Measurements from ENCODE around the gene CFAP410. TPM values are rescaled to one million over a fixed set of nuclear protein-coding genes. Genes with fewer than 3 reads are reported as not detected.
"Not testable (repeated sequence)": the region's sequence is repeated elsewhere in the genome, so short reads cannot be mapped to it uniquely, and the experiment has no call there.

The CFAP410 gene
- polyA plus RNA-seq, 5 donors: 14.3 to 39.9 (median 19.8) TPM

DNA sequence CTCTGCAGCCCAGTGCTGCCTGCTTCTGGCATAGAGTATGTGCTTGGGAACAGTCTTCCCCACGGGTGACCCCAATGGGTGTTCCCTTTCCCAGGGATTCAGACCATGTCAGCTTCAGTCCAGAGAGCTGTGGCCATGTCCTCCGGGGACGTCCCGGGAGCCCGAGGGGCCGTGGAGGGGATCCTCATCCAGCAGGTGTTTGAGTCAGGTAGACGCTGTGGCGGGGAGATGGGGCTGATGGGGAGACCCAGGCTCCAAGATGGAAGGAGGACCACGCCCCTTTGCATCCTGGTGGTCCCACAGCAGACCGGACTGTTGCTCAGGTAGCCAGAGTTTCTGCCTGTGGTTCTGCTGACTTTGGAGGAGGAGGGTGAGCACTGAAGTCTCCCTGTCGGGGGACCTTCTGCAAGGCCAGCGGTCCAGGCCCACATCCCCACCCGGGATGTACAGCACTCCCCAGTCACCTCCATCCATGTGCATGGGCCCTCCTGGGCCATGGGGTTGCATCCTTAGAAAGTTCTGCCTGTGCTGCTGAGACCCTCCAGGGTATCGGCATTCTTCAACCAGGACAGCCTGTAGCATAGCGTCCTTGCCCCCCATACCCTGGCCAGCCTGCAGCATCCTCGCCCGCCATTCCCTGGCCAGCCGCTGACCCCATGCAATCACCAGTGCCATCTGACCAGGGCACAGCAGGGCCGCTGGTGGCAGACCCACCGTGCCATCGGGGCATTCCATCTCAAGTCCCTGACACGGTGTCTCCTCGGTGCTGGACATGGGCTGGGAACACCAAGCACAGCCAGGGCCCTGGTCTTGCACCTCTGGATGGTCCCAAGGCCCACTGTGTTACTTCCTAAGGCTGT is 50.7 kb downstream of the CFAP410 start:
- no peak for DNase-seq

DNA sequence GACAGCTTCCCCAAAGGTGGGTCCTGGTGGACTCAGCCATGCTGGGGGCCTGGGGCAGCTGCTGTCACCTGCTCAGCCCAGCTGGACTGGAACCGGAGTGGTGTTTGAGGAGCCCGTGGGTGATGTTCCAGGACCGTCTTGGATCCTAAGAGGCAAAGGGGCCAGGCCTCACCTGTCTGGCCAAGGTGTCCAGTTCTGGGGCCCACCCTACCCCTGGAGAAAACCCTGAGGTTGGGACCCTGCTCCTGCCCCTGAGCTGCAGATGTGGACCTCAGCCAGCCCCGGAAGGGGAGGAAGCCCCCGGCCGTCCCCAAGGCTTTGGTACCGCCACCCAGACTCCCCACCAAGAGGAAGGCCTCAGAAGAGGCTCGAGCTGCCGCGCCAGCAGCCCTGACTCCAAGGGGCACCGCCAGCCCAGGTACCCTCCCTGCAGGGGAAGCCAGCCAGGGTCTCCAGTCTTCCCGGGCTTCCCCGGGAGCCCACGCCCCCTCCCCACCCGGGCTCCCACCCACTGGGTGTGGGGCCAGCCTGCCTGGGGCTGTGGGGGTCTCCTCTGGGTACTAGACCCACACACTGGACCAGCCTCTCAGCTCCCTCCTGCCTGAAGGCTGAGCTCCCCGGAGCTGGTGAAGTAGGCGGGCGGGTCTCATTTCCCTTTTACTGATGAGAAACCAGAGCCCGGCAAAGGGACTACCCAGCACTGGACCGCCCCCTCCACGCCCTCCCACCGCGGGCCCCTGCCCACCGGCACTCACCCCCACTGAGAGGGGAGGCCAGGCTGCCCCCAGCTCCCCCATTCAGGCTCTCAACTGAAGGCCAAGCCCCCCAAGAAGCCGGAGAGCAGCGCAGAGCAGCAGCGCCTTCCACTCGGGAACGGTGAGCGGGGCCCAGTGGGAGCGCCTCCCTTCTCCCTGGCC is 52.2 kb downstream of the CFAP410 start:
- no peak for DNase-seq

DNA sequence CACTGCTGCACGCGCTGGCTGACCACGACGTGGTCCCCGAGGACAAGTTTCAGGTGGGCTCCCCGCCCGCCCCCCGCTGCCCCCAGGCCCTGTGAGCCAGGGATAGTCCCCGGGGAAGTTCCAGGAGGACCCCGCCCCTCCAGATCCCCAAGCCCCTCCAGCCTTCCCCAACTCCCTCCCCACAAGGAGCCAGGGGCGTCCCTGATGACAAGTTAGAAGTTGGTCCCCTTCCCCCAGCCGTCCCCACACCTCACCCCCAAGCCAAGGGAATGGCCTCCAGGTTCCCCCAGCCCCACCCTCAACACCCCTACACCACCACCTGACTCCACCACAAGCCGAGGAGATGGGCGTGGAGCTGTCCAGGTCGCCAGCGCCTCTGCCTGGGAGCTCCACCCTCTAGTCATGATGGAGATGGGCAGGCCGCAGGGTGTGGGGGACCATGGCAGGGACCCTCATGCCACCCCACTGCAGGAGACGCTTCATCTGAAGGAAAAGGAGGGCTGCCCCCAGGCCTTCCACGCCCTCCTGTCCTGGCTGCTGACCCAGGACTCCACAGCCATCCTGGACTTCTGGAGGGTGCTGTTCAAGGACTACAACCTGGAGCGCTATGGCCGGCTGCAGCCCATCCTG is 53.0 kb downstream of the CFAP410 start:
- no peak for DNase-seq

DNA sequence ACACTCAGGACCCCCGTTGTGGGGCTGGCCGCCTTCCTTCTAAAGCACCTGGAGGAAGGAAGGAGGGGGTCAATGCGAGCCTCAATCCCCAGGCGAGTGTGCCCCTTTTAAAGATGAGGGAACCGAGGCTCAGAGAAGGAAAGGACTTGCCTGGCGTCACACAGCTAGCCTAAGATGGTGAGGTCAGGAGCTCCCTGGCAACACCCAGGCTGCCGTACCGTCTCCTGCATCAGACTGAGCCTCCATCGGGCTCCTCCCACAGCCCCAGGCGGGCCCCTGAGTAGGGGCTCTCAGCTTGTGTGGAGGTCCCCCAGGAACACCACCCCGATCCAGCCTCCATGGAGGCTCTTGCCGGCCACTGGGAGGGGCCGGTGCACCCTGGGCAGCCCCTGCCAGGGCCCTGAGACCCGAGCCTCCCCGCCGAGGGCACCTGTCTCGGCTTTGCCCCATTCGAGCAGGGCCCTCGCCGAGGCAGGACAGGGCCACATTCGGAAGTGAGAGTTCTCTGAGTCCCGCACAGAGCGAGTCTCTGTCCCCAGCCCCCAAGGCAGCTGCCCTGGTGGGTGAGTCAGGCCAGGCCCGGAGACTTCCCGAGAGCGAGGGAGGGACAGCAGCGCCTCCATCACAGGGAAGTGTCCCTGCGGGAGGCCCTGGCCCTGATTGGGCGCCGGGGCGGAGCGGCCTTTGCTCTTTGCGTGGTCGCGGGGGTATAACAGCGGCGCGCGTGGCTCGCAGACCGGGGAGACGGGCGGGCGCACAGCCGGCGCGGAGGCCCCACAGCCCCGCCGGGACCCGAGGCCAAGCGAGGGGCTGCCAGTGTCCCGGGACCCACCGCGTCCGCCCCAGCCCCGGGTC is 53.8 kb downstream of the CFAP410 start, which contains the start of gene AIRE:
Gene AIRE (plus strand): TSS at position 739 of the 855 bp plus-strand sequence. CDS start 131 bp downstream, outside the sequence.
- DNase-seq: no peak

DNA sequence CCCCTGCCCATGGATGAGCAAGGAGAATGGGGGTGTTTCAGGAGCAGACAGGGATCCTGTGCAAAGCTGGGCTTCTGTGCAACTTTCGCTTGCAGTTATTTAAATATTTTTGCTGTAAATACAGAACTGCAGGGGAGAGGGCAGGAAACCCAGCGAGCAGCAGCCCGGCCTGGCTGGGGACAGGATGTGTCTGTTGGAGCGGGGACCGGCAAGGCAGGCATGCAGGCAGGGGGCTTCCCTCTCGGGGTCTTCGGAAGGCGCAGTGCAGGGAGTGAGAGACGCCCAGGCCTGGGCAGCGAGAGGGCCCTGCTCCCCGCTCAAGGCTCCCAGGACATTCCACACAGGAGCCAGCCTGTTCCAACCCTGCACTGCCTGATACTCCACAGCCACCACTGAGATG is 55.2 kb downstream of the CFAP410 start:
- DNase-seq: no peak

DNA sequence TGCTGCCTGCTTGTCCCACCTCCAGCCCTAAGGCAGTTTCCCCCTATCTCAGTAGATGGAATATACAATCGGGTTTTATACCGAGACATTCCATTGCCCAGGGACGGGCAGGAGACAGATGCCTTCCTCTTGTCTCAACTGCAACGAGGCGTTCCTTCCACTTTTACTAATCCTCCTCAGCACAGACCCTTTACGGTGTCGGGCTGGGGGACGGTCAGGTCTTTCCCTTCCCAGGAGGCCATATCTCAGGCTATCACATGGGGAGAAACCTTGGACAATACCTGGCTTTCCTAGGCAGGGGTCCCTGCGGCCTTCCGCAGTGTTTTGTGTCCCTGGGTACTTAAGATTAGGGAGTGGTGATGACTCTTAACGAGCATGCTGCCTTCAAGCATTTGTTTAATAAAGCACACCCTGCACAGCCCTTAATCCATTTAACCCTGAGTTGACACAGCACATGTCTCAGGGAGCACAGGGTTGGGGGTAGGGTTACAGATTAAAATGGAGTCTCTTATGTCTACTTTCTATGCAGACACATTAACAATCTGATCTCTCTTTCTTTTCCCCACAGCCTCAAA is 55.9 kb downstream of the CFAP410 start:
- DNase-seq: not testable (repeated sequence)

DNA sequence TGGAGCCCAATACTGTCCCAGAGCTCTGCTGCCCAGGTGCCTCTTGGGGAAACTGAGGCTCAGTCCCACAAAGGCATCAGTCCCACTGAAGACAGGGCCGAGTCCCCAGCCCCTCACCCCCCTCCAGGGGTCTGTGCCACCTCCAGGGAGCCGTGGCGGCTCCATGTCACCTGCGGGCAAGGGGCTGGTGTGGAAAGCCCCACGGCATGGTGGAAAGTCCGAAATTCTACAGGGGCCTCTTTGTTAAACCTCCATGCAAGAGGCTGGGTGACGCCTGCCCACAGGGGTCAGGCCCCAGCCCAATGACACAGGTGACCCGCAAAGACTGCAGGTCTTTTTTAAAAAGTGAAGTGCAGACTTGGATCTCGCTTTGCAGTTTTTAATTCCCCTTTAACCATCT is 56.8 kb downstream of the CFAP410 start:
- no peak for DNase-seq

DNA sequence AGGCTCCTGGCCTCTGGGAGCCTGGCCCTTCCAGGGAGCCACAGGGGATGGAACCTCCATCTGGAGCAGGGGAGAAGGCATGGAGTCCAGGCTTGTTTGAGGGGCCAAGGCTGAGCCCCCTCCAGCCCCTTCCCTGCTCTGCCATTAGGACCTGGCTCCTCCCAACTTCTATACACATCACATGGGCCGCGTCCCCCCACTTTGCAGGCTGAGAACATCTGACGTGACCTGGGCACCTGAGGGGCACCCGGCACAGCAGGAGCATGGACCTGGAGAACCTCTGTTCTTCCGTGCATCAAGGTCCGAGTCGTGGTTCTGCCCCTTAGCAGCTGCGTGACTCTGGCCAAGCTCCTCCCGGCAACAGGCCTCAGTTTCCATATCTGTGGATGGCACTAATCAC is 57.4 kb downstream of the CFAP410 start:
- DNase-seq: no peak

DNA sequence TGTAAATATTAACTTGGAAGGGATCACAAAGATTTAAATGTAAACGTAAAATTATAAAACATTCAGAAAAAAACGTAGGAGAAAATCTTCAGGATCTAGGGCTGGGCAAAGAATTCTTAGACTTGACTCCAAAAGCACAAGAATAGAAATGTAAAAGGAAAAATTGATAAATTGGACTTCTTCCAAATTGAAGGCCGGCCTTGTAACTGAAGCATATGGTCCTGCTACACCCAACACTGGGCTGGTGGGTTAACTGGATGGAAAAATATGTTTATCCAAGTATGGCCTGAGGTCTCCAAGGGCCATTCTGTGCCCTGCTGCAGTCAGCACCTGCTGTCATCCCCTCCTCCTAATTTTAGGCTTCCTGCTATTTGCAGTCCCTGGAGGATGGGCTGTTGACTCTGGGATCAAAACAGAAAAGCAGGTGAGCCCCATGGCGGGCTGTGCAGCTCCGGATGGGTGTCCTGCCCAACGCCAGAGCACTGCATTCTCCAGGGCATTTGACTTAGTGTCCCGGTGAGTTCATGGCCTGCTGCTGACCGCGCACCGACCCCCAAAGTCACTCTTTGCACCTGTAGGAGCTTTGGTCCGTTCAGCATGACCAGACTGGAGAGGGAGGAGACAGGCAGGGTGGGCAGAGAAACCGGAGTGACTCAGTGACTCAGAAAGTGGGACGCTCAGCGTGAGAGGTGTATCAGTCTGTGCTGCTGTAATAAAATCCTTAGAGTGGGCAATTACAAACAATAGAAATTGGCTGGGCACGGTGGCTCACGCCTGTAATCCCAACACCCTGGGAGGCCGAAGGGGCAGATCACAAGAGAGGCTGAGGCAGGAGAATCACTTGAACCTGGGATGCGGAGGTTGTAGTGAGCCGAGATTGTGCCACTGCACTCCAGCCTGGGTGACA is 59.6 kb downstream of the CFAP410 start:
- no peak for DNase-seq

Other genes starting within 250 kb of the CFAP410 start
- 10 to 100 TPM in 1 of 5 donors, 1 to 10 TPM in 4; 2.3 to 11.2 (median 4.2) TPM for gene PWP2, start 232.0 kb downstream of the CFAP410 start, polyA plus RNA-seq (ENCODE audit: insufficient read depth in 1 of 5, insufficient read length in 5 of 5, low replicate concordance in 1 of 5)
- gene GATD3, start 205.7 kb downstream of the CFAP410 start, polyA plus RNA-seq (ENCODE audit: insufficient read depth in 1 of 5, insufficient read length in 5 of 5, low replicate concordance in 1 of 5): 10 to 100 TPM; 17.6 to 45.8 (median 26.4) TPM
- 1 to 10 TPM; 1.5 to 3.4 (median 3.0) TPM for gene ICOSLG, start 98.4 kb downstream of the CFAP410 start, polyA plus RNA-seq (ENCODE audit: insufficient read depth in 1 of 5, insufficient read length in 5 of 5, low replicate concordance in 1 of 5)
- not detected for gene DNMT3L, start 77.5 kb downstream of the CFAP410 start, polyA plus RNA-seq (ENCODE audit: insufficient read depth in 1 of 5, insufficient read length in 5 of 5, low replicate concordance in 1 of 5)
- under 1 TPM; 0.06 to 0.18 (median 0.12) TPM for gene AIRE, start 53.5 kb downstream of the CFAP410 start, polyA plus RNA-seq (ENCODE audit: insufficient read depth in 1 of 5, insufficient read length in 5 of 5, low replicate concordance in 1 of 5)
- 100 to 1,000 TPM in 1 of 5 donors, 10 to 100 TPM in 4; 65.3 to 121 (median 90.0) TPM for gene PFKL, start 39.3 kb downstream of the CFAP410 start, polyA plus RNA-seq (ENCODE audit: insufficient read depth in 1 of 5, insufficient read length in 5 of 5, low replicate concordance in 1 of 5)
- gene TRPM2, start 14.2 kb upstream of the CFAP410 start, polyA plus RNA-seq (ENCODE audit: insufficient read depth in 1 of 5, insufficient read length in 5 of 5, low replicate concordance in 1 of 5): 1 to 10 TPM in 4 of 5 donors, under 1 TPM in 1; 0.93 to 2.4 (median 1.6) TPM
- 1 to 10 TPM; 4.2 to 6.6 (median 5.9) TPM for gene LRRC3, start 116.1 kb upstream of the CFAP410 start, polyA plus RNA-seq (ENCODE audit: insufficient read depth in 1 of 5, insufficient read length in 5 of 5, low replicate concordance in 1 of 5)
- not detected for gene KRTAP10-1, start 200.8 kb upstream of the CFAP410 start, polyA plus RNA-seq (ENCODE audit: insufficient read depth in 1 of 5, insufficient read length in 5 of 5, low replicate concordance in 1 of 5)
- gene KRTAP10-2, start 212.1 kb upstream of the CFAP410 start, polyA plus RNA-seq (ENCODE audit: insufficient read depth in 1 of 5, insufficient read length in 5 of 5, low replicate concordance in 1 of 5): not detected
- not detected for gene KRTAP10-3, start 219.4 kb upstream of the CFAP410 start, polyA plus RNA-seq (ENCODE audit: insufficient read depth in 1 of 5, insufficient read length in 5 of 5, low replicate concordance in 1 of 5)
- gene KRTAP10-4, start 234.3 kb upstream of the CFAP410 start, polyA plus RNA-seq (ENCODE audit: insufficient read depth in 1 of 5, insufficient read length in 5 of 5, low replicate concordance in 1 of 5): not detected
- gene KRTAP10-5, start 241.2 kb upstream of the CFAP410 start, polyA plus RNA-seq (ENCODE audit: insufficient read depth in 1 of 5, insufficient read length in 5 of 5, low replicate concordance in 1 of 5): not detected